HEK293 (cell line): ENCODE results near the gene CROT.

Experiments used
- RBAK ChIP-seq: fragments of 450-650 bp; formaldehyde crosslinking; IDR thresholded peaks from 2 replicates; pipeline ENCODE4 v1.5.1; 2016; ENCODE audit warnings: missing biosample characterization, missing genetic modification characterization
- ZNF707 ChIP-seq: fragments of 450-650 bp; formaldehyde crosslinking; IDR thresholded peaks from 2 replicates; pipeline ENCODE4 v1.5.1; 2016; ENCODE audit warnings: missing biosample characterization, missing genetic modification characterization
- TF ChIP-seq, protein P1 (sequence below): fragments of 450-650 bp; formaldehyde crosslinking; IDR thresholded peaks from 2 replicates; pipeline ENCODE4 v1.5.1; 2016; ENCODE audit warnings: missing biosample characterization, missing genetic modification characterization

DNA sequence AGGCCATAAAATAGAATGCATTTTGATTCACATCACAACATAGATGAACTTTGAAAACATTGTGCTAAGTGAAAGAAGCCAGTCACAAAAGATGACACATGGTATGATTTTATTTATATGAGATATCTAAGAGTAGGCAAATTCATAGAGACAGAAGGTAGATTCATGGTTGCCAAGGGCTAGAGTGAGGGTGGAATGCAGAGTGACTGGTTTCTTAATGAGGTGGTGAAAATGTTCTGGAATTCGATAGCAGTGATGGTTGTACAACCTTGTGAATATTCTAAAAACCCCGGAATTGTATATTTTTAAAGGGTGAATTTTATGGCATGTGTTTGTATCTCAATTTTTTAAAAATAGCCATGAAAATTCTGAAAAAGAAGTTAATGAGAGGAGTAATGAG, 87.1 kb downstream of the CROT start:
- TF ChIP-seq, protein P1, sequence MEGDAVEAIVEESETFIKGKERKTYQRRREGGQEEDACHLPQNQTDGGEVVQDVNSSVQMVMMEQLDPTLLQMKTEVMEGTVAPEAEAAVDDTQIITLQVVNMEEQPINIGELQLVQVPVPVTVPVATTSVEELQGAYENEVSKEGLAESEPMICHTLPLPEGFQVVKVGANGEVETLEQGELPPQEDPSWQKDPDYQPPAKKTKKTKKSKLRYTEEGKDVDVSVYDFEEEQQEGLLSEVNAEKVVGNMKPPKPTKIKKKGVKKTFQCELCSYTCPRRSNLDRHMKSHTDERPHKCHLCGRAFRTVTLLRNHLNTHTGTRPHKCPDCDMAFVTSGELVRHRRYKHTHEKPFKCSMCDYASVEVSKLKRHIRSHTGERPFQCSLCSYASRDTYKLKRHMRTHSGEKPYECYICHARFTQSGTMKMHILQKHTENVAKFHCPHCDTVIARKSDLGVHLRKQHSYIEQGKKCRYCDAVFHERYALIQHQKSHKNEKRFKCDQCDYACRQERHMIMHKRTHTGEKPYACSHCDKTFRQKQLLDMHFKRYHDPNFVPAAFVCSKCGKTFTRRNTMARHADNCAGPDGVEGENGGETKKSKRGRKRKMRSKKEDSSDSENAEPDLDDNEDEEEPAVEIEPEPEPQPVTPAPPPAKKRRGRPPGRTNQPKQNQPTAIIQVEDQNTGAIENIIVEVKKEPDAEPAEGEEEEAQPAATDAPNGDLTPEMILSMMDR (tag by site-specific recombination): no peak
- no peak for TF ChIP-seq RBAK
- TF ChIP-seq ZNF707 (tag by site-specific recombination): no peak
